Large intestine (tissue), 3 donors: ENCODE measurements around the gene GRIFIN. TPM values are rescaled to one million over a fixed set of nuclear protein-coding genes. Genes with fewer than 3 reads are reported as not detected.

Source experiments
- DNase-seq, 2 donors: peaks; one replicate each; pipeline versions ENCODE4 v3.0.0 to v3.0.0-alpha.2; 2013
- H3K27ac ChIP-seq: one replicate; pipeline ENCODE4 v1.5.1; 2013; ENCODE audit warnings: low read length
- H3K27me3 ChIP-seq: 2 replicates; pipeline ENCODE4 v1.6.1; 2013; ENCODE audit warnings: low read length; ENCODE audit not compliant: control insufficient read depth, insufficient read depth
- H3K36me3 ChIP-seq: 2 replicates; pipeline ENCODE4 v1.6.1; 2013; ENCODE audit warnings: low read length; ENCODE audit not compliant: control insufficient read depth, insufficient read depth
- H3K4me1 ChIP-seq: one replicate; pipeline ENCODE4 v1.6.1; 2013; ENCODE audit warnings: low read length; ENCODE audit not compliant: control insufficient read depth, insufficient read depth
- H3K4me3 ChIP-seq: one replicate; pipeline ENCODE4 v1.5.1; 2013; ENCODE audit warnings: low read length
- H3K9me3 ChIP-seq: one replicate; pipeline ENCODE4 v1.6.1; 2013; ENCODE audit warnings: mild to moderate bottlenecking, low read depth, low read length, moderate library complexity; ENCODE audit not compliant: control insufficient read depth
- WGBS: methylation state at CpG from one replicate; pipeline ENCODE4 v1.1.5; 2013; ENCODE audit warnings: low lambda C conversion rate; ENCODE audit not compliant: insufficient coverage; 5-methylcytosine and 5-hydroxymethylcytosine counted together
- polyA plus RNA-seq: library from polyadenylated mRNA; unstranded; fragments of 120-200 nt; gene quantifications from one replicate; pipeline ENCODE4 v1.2.1, GENCODE V29; 2013

The GRIFIN gene
- polyA plus RNA-seq, 1 donor, result not detected

GRCh38 chr7:2443491-2443890 is 32.7 kb downstream of the GRIFIN start:
- H3K4me3 ChIP-seq, result no peak overlapping the region
- H3K4me1 ChIP-seq, result peaks cover 16% of the 10 kb centered on the region
- WGBS, result no CpG with 5 or more reads among the region's 9 CpGs
- H3K27me3 ChIP-seq, result no peaks in the 10 kb centered on the region
- H3K27ac ChIP-seq, result no peak overlapping the region
- H3K9me3 ChIP-seq, result no peaks in the 10 kb centered on the region
- DNase-seq, result no peak
- no peaks in the 10 kb centered on the region for H3K36me3 ChIP-seq

GRCh38 chr7:2441430-2442058 is 34.7 kb downstream of the GRIFIN start:
- Histone ChIP-seq H3K27ac (peak overlapping the region; percentile 99), H3K4me1 (peaks cover 28% of the 10 kb centered on the region)
- WGBS, result 71% methylated on average over 2 of the region's 5 CpGs

GRCh38 chr7:2440608-2441245 is 35.5 kb downstream of the GRIFIN start:
- peak overlapping the region; percentile 99 for H3K27ac ChIP-seq
- no CpG with 5 or more reads among the region's 21 CpGs for WGBS
- DNase-seq, result peak; percentile 94 to 97

More at GRCh38 chr7:2441430-2442058, 34.7 kb downstream of the GRIFIN start:
- Histone ChIP-seq H3K9me3 (no peaks in the 10 kb centered on the region), H3K4me3 (no peak overlapping the region), H3K36me3 (no peaks in the 10 kb centered on the region), H3K27me3 (no peaks in the 10 kb centered on the region)
- DNase-seq, result no peak

GRCh38 chr7:2438775-2439174 is 37.4 kb downstream of the GRIFIN start:
- peaks cover 11% of the 10 kb centered on the region for H3K36me3 ChIP-seq
- DNase-seq, result no peak
- H3K4me3 ChIP-seq, result no peak overlapping the region
- WGBS, result no CpG with 5 or more reads among the region's 13 CpGs
- H3K9me3 ChIP-seq, result no peaks in the 10 kb centered on the region
- no peaks in the 10 kb centered on the region for H3K27me3 ChIP-seq
- no peak overlapping the region for H3K27ac ChIP-seq
- H3K4me1 ChIP-seq, result peaks cover 28% of the 10 kb centered on the region

More at GRCh38 chr7:2440608-2441245, 35.5 kb downstream of the GRIFIN start:
- no peak overlapping the region for H3K4me3 ChIP-seq
- no peaks in the 10 kb centered on the region for H3K36me3 ChIP-seq
- peaks cover 28% of the 10 kb centered on the region for H3K4me1 ChIP-seq
- H3K27me3 ChIP-seq, result no peaks in the 10 kb centered on the region
- H3K9me3 ChIP-seq, result no peaks in the 10 kb centered on the region

GRCh38 chr7:2438186-2438585 is 38.0 kb downstream of the GRIFIN start:
- H3K9me3 ChIP-seq, result peaks cover 6% of the 10 kb centered on the region
- no peak overlapping the region for H3K27ac ChIP-seq
- H3K4me3 ChIP-seq, result no peak overlapping the region
- H3K27me3 ChIP-seq, result no peaks in the 10 kb centered on the region
- DNase-seq, result no peak
- no CpG with 5 or more reads among the region's 7 CpGs for WGBS
- peaks cover 17% of the 10 kb centered on the region for H3K36me3 ChIP-seq
- H3K4me1 ChIP-seq, result peaks cover 28% of the 10 kb centered on the region

- peak in 1 of 2 donors; percentile 41 for DNase-seq
- WGBS, result no CpG with 5 or more reads among the region's 16 CpGs
Measured at GRCh38 chr7:2437537-2438148, 38.6 kb downstream of the GRIFIN start.

GRCh38 chr7:2437136-2437535 is 39.1 kb downstream of the GRIFIN start:
- H3K4me1 ChIP-seq, result peaks cover 34% of the 10 kb centered on the region
- WGBS, result no CpG with 5 or more reads among the region's 9 CpGs
- H3K4me3 ChIP-seq, result no peak overlapping the region
- H3K9me3 ChIP-seq, result peaks cover 16% of the 10 kb centered on the region
- peaks cover 24% of the 10 kb centered on the region for H3K36me3 ChIP-seq
- no peak overlapping the region for H3K27ac ChIP-seq
- peak in 1 of 2 donors; percentile 24 for DNase-seq
- H3K27me3 ChIP-seq, result no peaks in the 10 kb centered on the region

More at GRCh38 chr7:2437537-2438148, 38.6 kb downstream of the GRIFIN start:
- Histone ChIP-seq H3K4me3 (no peak overlapping the region), H3K36me3 (peaks cover 22% of the 10 kb centered on the region), H3K27ac (no peak overlapping the region), H3K9me3 (peaks cover 10% of the 10 kb centered on the region), H3K4me1 (peaks cover 29% of the 10 kb centered on the region), H3K27me3 (no peaks in the 10 kb centered on the region)

GRCh38 chr7:2436341-2437104 is 39.7 kb downstream of the GRIFIN start:
- no peak overlapping the region for H3K27ac ChIP-seq
- H3K36me3 ChIP-seq, result peaks cover 24% of the 10 kb centered on the region
- peaks cover 16% of the 10 kb centered on the region for H3K9me3 ChIP-seq
- H3K4me1 ChIP-seq, result peaks cover 35% of the 10 kb centered on the region
- H3K4me3 ChIP-seq, result no peak overlapping the region
- no CpG with 5 or more reads among the region's 25 CpGs for WGBS
- no peaks in the 10 kb centered on the region for H3K27me3 ChIP-seq
- no peak for DNase-seq

- no peak for DNase-seq
- Histone ChIP-seq H3K4me3 (no peak overlapping the region), H3K36me3 (peaks cover 24% of the 10 kb centered on the region), H3K27ac (no peak overlapping the region), H3K9me3 (peaks cover 21% of the 10 kb centered on the region), H3K4me1 (peaks cover 24% of the 10 kb centered on the region), H3K27me3 (no peaks in the 10 kb centered on the region)
- WGBS, result no CpG with 5 or more reads among the region's 5 CpGs
Measured at GRCh38 chr7:2435146-2435545, 41.1 kb downstream of the GRIFIN start.
